Spleen (tissue), 7 donors: ENCODE measurements around the gene HMGCL.

Source experiments
- POLR2A ChIP-seq, 3 donors: fragments of 450-650 bp; IDR thresholded peaks; one replicate each; pipeline ENCODE4 v1.5.1; 2017; ENCODE audit warnings: antibody characterized with exemption in 3 of 3, mild to moderate bottlenecking in 1 of 3
- TF ChIP-seq, protein P1 (sequence below), 11 experiments: fragments of 200-600 bp in 7 of 11; fragments of 450-650 bp in 4 of 11; sonication (generic) in 4 of 11; IDR thresholded peaks in 8 of 11; conservative IDR thresholded peaks in 3 of 11; 1 replicate in 7 of 11; 2 replicates in 4 of 11; pipeline versions ENCODE4 v1.4.0 to v1.8.0; 2016 to 2021; ENCODE audit warnings: antibody characterized with exemption in 11 of 11, inconsistent platforms in 4 of 11, mild to moderate bottlenecking in 1 of 11
- donor health status: DM: no; HTN: no; CAD: no; lungs with moderate emphysema.
- donor health status: DM: no; HTN: no; CAD: no.
- donor health status: DM: no; HTN: no; CAD: no.

DNA sequence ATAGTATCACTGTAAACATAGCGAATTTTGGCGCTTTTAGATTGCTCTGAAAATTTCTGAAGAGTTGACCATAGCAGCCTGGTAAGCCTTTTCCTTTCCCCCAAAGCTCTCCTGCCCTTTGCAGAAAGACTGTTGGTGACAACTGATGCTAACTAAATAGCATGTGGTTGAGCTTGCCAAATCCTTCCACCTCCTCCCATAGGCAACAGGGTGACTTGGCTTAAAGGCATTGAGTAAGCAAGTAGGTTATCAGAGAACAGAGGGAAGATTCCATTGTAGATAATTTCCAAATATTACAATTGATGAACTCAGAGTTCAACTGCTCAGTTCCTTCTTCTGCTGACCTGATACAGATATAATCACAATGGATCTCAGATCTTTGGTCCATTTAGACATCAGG, 19.9 kb upstream of the HMGCL start:
- no peak for TF ChIP-seq POLR2A (IDR thresholded peaks at IDR 0.05)
- TF ChIP-seq, protein P1, sequence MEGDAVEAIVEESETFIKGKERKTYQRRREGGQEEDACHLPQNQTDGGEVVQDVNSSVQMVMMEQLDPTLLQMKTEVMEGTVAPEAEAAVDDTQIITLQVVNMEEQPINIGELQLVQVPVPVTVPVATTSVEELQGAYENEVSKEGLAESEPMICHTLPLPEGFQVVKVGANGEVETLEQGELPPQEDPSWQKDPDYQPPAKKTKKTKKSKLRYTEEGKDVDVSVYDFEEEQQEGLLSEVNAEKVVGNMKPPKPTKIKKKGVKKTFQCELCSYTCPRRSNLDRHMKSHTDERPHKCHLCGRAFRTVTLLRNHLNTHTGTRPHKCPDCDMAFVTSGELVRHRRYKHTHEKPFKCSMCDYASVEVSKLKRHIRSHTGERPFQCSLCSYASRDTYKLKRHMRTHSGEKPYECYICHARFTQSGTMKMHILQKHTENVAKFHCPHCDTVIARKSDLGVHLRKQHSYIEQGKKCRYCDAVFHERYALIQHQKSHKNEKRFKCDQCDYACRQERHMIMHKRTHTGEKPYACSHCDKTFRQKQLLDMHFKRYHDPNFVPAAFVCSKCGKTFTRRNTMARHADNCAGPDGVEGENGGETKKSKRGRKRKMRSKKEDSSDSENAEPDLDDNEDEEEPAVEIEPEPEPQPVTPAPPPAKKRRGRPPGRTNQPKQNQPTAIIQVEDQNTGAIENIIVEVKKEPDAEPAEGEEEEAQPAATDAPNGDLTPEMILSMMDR (IDR thresholded peaks at IDR 0.05 in 8 of 11, conservative IDR thresholded peaks at IDR 0.05 in 3 of 11) = no peak
